Left lung (tissue), 10 donors: ENCODE measurements around the gene TIMP3. TPM values are rescaled to one million over a fixed set of nuclear protein-coding genes. Genes with fewer than 3 reads are reported as not detected.

Experiments
- ATAC-seq: fragments of 200-7000 bp; cut with Tn5 transposase; one replicate; pipeline ENCODE4 v1.9.1; 2020; ENCODE audit warnings: moderate library complexity
- DNase-seq, 4 donors: peaks; one replicate each; pipeline ENCODE4 v3.0.0-alpha.2; 2013 to 2020
- H3K27ac ChIP-seq, 2 donors: fragments of 200-600 bp; sonication (generic) in 1 of 2; one replicate each; pipeline versions ENCODE4 v1.5.0 to v1.8.0; 2020 to 2021
- H3K27me3 ChIP-seq, 2 donors: fragments of 200-600 bp; sonication (generic) in 1 of 2; one replicate each; pipeline versions ENCODE4 v1.5.0 to v1.8.0; 2020 to 2021
- H3K36me3 ChIP-seq, 2 donors: fragments of 200-600 bp; sonication (generic) in 1 of 2; one replicate each; pipeline versions ENCODE4 v1.5.0 to v1.8.0; 2020 to 2021
- H3K4me1 ChIP-seq, 2 donors: fragments of 200-600 bp; one replicate each; pipeline ENCODE4 v1.8.0; 2021
- H3K4me3 ChIP-seq, 2 donors: fragments of 200-600 bp; sonication (generic) in 1 of 2; one replicate each; pipeline versions ENCODE4 v1.5.0 to v1.8.0; 2020 to 2021; ENCODE audit warnings: mild to moderate bottlenecking in 1 of 2
- H3K9me3 ChIP-seq, 2 donors: fragments of 200-600 bp; sonication (generic) in 1 of 2; one replicate each; pipeline versions ENCODE4 v1.5.0 to v1.8.0; 2020 to 2021
- CTCF ChIP-seq, 2 donors: fragments of 200-600 bp; sonication (generic) in 1 of 2; IDR thresholded peaks; one replicate each; pipeline versions ENCODE4 v1.5.0 to v1.8.0; 2021; ENCODE audit warnings: antibody characterized with exemption in 2 of 2
- intact Hi-C, 2 donors: fragments of 100-400 bp; cut with DNase I; formaldehyde crosslinking; loops; one replicate each; pipeline versions ENCODE4 v1.11.2 to v1.14.2; 2022
- polyA plus RNA-seq, 6 donors: library from polyadenylated mRNA; unstranded; fragments of 120-200 nt; gene quantifications; one replicate each; pipeline ENCODE4 v1.2.1, GENCODE V29; 2013; ENCODE audit not compliant: insufficient read length in 6 of 6
- total RNA-seq, 2 donors: library from RNA; stranded (reverse); fragmentation: NEBNext Ultra II Directional; extraction: Animal tissue kit (Norgen Biotek cat#: 25700); gene quantifications; one replicate each; pipeline ENCODE4 v1.2.1, GENCODE V29; 2021
- donor health status: DM: no; HTN: yes; CAD: no.
- donor health status: DM: no; HTN: no; CAD: no.

TIMP3 gene
- total and polyA plus RNA-seq, 8 donors, result 146 to 308 (median 162) TPM

GRCh38 chr22:32776397-32776796, 25.1 kb upstream of the TIMP3 start:
- intact Hi-C loops, result no loop called here
- peaks cover 3 to 4% of the 10 kb centered on the region in 2 donors for H3K4me1 ChIP-seq
- no peak overlapping the region for H3K4me3 ChIP-seq
- DNase-seq (no peak), ATAC-seq (no peak)
- H3K9me3 ChIP-seq, result no peaks in the 10 kb centered on the region
- no peaks in the 10 kb centered on the region for H3K36me3 ChIP-seq
- TF ChIP-seq CTCF (IDR thresholded peaks at IDR 0.05), result no peak
- no peak overlapping the region for H3K27ac ChIP-seq
- no peaks in the 10 kb centered on the region for H3K27me3 ChIP-seq

- H3K9me3 ChIP-seq, result no peaks in the 10 kb centered on the region
- H3K27me3 ChIP-seq, result no peaks in the 10 kb centered on the region
- DNase-seq (no peak), ATAC-seq (no peak)
- no peak for TF ChIP-seq CTCF (IDR thresholded peaks at IDR 0.05)
- H3K36me3 ChIP-seq, result no peaks in the 10 kb centered on the region
- H3K4me3 ChIP-seq, result no peak overlapping the region
- no peak overlapping the region for H3K27ac ChIP-seq
- intact Hi-C loops, result no loop called here
- peaks cover 3 to 4% of the 10 kb centered on the region in 2 donors for H3K4me1 ChIP-seq
Observed at GRCh38 chr22:32776802-32777201, 24.7 kb upstream of the TIMP3 start.

GRCh38 chr22:32777987-32778386, 23.5 kb upstream of the TIMP3 start:
- H3K36me3 ChIP-seq, result no peaks in the 10 kb centered on the region
- ATAC-seq (no peak), DNase-seq (no peak)
- no peak for TF ChIP-seq CTCF (IDR thresholded peaks at IDR 0.05)
- no peak overlapping the region for H3K27ac ChIP-seq
- H3K27me3 ChIP-seq, result no peaks in the 10 kb centered on the region
- peaks cover 3 to 4% of the 10 kb centered on the region in 2 donors for H3K4me1 ChIP-seq
- no peak overlapping the region for H3K4me3 ChIP-seq
- intact Hi-C loops, result no loop called here
- no peaks in the 10 kb centered on the region for H3K9me3 ChIP-seq

GRCh38 chr22:32780726-32781310, 20.7 kb upstream of the TIMP3 start:
- ATAC-seq (no peak), DNase-seq (no peak)
- intact Hi-C loops, result no loop called here
- Histone ChIP-seq H3K4me3 (no peak overlapping the region), H3K27ac (no peak overlapping the region), H3K4me1 (peaks cover 3 to 4% of the 10 kb centered on the region in 2 donors), H3K36me3 (no peaks in the 10 kb centered on the region), H3K9me3 (no peaks in the 10 kb centered on the region), H3K27me3 (no peaks in the 10 kb centered on the region)
- TF ChIP-seq CTCF (IDR thresholded peaks at IDR 0.05), result no peak

GRCh38 chr22:32781695-32782094, 19.8 kb upstream of the TIMP3 start:
- H3K4me1 ChIP-seq, result peaks cover 3 to 4% of the 10 kb centered on the region in 2 donors
- DNase-seq, result no peak
- no peaks in the 10 kb centered on the region for H3K36me3 ChIP-seq
- intact Hi-C loops, result no loop called here
- ATAC-seq, result no peak
- no peak overlapping the region for H3K27ac ChIP-seq
- no peaks in the 10 kb centered on the region for H3K9me3 ChIP-seq
- H3K27me3 ChIP-seq, result no peaks in the 10 kb centered on the region
- TF ChIP-seq CTCF (IDR thresholded peaks at IDR 0.05), result no peak
- H3K4me3 ChIP-seq, result no peak overlapping the region
